Activated naive CD4-positive, alpha-beta T cell treated with anti-CD3 and anti-CD28 coated beads, Interleukin-2, amount 50 U/mL, for 72 hours (primary cell): Measurements from ENCODE around the gene ZSWIM6. TPM values are rescaled to one million over a fixed set of nuclear protein-coding genes. Genes with fewer than 3 reads are reported as not detected.

ENCODE experiments used
- ATAC-seq, 2 donors: fragments of 150-1000 bp; cut with Tn5 transposase; 2 replicates each; pipeline ENCODE4 v1.10.0; 2021; ENCODE audit warnings: mild to moderate bottlenecking in 2 of 2, moderate library complexity in 2 of 2
- DNase-seq, 2 donors: peaks; one replicate each; pipeline ENCODE4 v3.0.0; 2021 to 2022; ENCODE audit warnings: low spot score in 2 of 2
- H3K27ac Mint-ChIP-seq, 2 donors: one replicate each; pipeline ENCODE4 v1.8.0; 2022; ENCODE audit warnings: mild to moderate bottlenecking in 2 of 2, mixed read lengths in 2 of 2
- H3K36me3 Mint-ChIP-seq, 2 donors: one replicate each; pipeline ENCODE4 v1.8.0; 2022; ENCODE audit warnings: mixed read lengths in 2 of 2
- H3K9me3 Mint-ChIP-seq, 2 donors: one replicate each; pipeline ENCODE4 v1.8.0; 2022; ENCODE audit warnings: mixed read lengths in 2 of 2
- total RNA-seq, 2 donors: library from RNA; stranded (reverse); gene quantifications; one replicate each; pipeline ENCODE4 v1.2.3, GENCODE V29; 2022

Gene ZSWIM6
- total RNA-seq, 2 donors from 2014 or later: 5.3 to 6.2 TPM

DNA sequence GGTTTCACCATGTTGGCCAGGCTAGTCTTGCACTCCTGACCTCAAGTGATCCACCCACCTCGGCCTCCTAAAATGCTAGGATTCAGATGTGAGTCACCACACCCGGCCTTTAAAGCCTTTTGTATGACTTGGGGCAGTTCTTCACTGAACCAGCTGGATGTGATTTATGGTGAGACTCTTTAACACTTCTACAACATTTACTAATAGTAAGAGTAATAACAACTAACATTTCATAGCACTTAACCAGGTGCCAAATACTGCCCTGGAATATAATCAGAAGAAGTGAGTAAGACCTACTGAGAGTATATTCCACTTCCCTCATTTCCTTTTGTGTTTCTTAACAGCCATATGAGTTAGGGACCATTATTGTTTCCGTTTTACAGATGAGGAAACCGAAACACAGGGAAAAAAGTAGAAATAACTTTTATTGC lies 10.0 kb downstream of the ZSWIM6 start:
- H3K27ac Mint-ChIP-seq: peak overlapping the region in 1 of 2 donors; percentile 61
- DNase-seq: peak in 1 of 2 donors; percentile 73
- ATAC-seq: peak; percentile 66 to 98

DNA sequence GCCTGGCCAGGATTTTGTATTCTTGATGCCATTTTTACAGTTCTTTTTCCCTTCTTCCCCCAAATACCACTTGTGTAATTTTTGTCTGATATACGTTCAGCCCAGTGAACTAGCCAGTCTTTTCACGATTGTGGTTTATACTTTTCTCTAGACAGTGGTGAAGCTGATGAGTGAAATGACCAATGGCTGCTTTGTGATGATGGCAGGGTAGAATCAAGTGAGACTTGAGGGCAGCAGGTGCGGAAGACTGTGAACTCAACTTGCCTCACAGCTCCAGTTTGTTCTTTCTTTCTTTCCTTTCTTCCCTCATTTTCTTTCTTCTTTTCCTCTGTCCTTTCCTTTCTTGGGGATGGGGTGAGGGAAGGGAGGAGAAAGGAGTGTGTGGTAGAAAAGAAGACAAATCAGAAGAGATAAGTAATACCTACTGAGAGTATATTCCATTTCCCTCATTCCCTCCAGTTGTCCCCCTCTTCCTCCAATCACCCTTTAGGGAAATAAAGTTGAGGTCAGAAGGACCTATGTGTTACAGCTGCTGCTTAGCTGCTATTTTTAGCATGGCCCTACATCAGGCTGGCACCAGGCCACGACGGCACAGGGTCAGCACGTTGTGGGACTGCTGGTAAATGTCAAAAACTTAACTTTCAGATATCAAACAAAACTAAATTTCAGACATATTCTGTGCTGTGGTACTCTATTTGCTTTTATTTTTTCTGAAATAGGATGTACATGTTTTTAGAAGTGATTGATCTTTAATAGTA lies 12.3 kb downstream of the ZSWIM6 start:
- Mint-ChIP-seq H3K36me3 (peaks cover 6 to 8% of the 10 kb centered on the region in 2 donors), H3K27ac (no peak overlapping the region), H3K9me3 (peaks cover 0 to 6% of the 10 kb centered on the region in 2 donors)
- no peak for DNase-seq
- no peak for ATAC-seq

More for the DNA sequence above, 10.0 kb downstream of the ZSWIM6 start:
- Mint-ChIP-seq H3K9me3 (peaks cover 0 to 2% of the 10 kb centered on the region in 2 donors), H3K36me3 (peaks cover 2 to 4% of the 10 kb centered on the region in 2 donors)

DNA sequence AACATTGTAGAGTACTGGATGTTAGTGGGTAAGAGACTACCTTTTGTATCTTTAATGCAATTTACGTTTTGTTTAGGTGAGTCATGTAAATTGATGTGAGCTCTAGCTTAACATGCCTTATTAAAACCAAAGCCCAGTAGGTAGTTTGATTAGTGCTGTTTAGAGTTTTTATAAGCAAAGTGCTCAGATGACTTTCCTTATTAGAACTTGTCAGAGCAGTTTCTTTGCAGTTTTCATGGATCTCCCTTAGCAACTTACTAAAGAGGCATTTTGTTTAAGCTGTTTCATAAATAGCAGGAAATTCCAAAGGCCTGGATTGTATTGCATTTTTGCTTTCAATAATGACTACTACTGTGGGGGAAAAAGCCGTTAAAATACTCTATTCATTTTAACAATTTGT lies 14.5 kb downstream of the ZSWIM6 start:
- DNase-seq (no peak), ATAC-seq (no peak)
- Mint-ChIP-seq H3K9me3 (peaks cover 0 to 6% of the 10 kb centered on the region in 2 donors), H3K27ac (no peak overlapping the region), H3K36me3 (peaks cover 6 to 8% of the 10 kb centered on the region in 2 donors)

DNA sequence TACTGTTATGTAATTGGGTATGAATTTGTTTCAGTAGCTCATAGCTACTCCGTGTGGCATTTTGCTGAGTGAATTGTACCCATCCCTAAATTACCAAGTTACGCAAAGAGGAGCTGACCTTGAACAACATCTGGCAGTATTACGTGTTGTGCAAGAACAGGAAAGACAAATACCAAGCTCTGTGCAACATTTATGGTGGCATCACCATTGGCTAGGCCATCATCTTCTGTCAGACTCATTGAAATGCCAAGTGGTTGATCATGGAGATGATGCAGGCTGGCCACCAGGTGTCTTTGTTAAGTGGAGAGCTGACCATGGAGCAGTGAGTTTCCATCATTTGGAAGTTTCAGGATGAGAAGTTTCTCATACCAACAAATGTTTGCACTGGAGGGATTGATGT lies 15.0 kb downstream of the ZSWIM6 start:
- Mint-ChIP-seq H3K27ac (no peak overlapping the region), H3K9me3 (peaks cover 0 to 6% of the 10 kb centered on the region in 2 donors), H3K36me3 (peaks cover 6 to 8% of the 10 kb centered on the region in 2 donors)
- no peak for DNase-seq
- ATAC-seq: no peak

DNA sequence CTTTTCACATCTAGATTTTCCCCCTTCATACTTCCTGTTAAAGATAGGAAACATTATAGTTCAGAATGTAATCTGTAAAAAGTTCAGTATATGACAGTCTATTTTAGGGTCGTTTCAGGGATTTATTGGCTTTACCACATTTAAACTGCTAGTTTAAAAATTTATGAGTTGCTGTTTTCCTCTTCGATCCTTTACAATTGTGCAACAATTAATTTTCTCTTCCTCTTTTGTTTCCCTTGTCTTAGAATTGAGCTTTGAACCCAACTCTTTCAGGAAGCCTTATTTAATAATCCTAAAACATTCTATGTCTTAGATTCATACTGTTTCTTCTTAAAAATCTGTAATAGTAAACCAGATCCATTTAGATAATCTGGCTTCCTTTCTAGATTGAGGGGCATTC lies 16.4 kb downstream of the ZSWIM6 start:
- Mint-ChIP-seq H3K36me3 (peaks cover 6 to 8% of the 10 kb centered on the region in 2 donors), H3K27ac (no peak overlapping the region), H3K9me3 (peaks cover 0 to 6% of the 10 kb centered on the region in 2 donors)
- no peak for DNase-seq
- no peak for ATAC-seq

DNA sequence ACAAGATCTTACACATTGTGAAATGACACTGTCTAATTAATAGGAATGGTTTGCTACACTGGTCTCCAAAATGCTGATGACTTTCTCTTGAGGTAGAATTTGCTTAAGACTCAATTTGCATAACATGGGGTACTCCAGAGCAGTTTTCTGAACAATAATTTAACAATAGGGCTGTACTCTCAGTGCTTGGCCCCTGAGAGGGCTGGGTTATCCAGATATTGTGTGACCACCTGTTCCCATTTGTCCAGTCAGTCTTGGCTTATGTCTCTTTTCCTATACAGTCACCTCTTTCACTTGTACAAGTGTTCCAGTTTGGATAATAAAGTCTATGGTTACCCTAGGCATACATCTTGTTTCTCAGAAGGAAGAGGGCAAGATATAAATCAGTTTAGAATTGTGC lies 17.9 kb downstream of the ZSWIM6 start:
- no peak for DNase-seq

DNA sequence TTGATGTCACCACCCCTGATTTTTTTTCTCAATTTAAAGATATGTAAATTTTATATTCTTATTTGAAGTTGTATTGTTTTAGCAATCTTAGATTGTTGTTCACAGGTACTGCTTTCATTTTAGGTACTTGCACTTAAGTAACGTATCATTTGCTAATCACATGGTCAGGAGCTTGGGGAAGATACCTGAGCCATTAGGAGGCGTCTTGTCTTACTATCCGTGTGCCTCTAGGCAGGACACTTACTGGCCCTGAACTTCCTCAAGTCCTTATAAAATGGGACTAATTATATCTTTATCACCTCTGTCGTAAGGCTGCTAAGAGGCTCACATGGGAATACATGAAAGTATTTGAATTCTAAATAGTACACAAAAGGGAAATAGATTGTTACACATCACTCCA lies 18.5 kb downstream of the ZSWIM6 start:
- H3K27ac Mint-ChIP-seq: no peak overlapping the region
- peaks cover 6 to 8% of the 10 kb centered on the region in 2 donors for H3K36me3 Mint-ChIP-seq
- peaks cover 0 to 6% of the 10 kb centered on the region in 2 donors for H3K9me3 Mint-ChIP-seq
- DNase-seq: no peak
- ATAC-seq: no peak

More for the DNA sequence above, 17.9 kb downstream of the ZSWIM6 start:
- H3K36me3 Mint-ChIP-seq: peaks cover 6 to 8% of the 10 kb centered on the region in 2 donors
- ATAC-seq: no peak
- H3K27ac Mint-ChIP-seq: no peak overlapping the region
- peaks cover 0 to 6% of the 10 kb centered on the region in 2 donors for H3K9me3 Mint-ChIP-seq

DNA sequence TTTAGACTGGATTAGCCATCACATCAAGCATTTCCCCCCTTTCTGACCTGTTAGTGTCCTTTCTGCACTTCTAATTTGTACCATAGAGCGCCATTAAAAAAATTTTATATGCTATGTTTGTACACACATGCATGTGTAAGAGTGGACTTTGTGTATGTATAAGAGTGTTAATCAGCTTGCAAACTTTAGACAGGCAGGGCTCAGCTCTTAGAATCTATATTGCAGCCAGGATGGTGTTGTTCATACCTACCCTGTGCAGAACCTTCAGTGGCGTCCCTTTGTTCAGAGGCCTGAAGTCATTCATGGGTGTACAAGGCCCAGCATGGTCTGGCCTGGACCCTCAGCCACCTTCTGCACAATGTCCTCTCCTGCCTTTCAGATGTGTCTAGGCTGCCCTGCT lies 19.7 kb downstream of the ZSWIM6 start:
- DNase-seq: no peak
- Mint-ChIP-seq H3K36me3 (peaks cover 6 to 8% of the 10 kb centered on the region in 2 donors), H3K9me3 (peaks cover 0 to 6% of the 10 kb centered on the region in 2 donors), H3K27ac (no peak overlapping the region)
- ATAC-seq: no peak

DNA sequence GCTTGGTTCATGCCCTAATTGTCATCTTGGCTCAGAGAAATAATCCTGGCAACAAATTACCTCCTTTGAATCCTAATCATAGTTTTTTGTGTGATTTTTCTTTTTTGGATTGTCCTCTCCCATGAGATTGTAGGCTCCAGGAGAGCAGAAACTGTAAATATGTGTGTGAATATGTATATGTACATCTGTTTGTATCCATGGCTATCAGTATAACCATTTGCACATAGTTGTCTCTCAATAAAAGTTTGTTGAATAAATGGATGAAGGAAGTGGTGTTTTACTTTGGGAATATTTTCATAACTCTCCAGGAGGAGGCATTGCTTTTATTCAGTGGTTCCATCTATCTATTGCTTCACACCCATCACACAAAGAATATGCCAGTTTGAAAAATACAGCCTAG lies 20.1 kb downstream of the ZSWIM6 start:
- no peak for DNase-seq
- Mint-ChIP-seq H3K27ac (no peak overlapping the region), H3K36me3 (peaks cover 7 to 8% of the 10 kb centered on the region in 2 donors), H3K9me3 (peaks cover 3% of the 10 kb centered on the region in 2 donors)
- ATAC-seq: no peak

DNA sequence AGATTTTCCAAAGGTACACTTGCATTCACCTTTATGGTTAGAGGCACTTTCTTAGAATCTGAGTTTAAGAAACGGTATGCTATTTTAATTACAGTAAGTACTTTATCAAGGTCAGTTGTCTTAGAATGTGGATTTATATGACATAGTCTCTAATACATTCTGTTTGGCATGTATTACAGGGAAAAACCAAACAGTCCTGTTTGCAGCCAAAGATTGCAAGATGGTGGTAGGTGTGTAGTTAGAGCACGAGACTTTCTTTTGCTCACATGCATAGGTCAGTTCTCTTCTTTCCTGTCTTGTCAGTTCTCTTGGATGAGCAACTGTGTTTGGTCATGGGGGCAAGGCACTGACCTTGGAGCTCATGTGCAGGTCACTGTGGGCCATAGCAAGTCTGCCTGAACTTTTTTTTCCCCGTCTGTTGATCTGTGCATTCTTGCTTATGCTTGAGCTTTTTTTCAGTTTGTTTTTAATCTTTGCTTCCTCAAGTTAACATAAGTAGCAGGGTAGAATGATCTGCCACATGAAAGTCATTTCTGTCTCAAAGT lies 20.6 kb downstream of the ZSWIM6 start:
- Mint-ChIP-seq H3K27ac (no peak overlapping the region), H3K9me3 (peaks cover under 1 to 5% of the 10 kb centered on the region in 2 donors), H3K36me3 (peaks cover 4 to 7% of the 10 kb centered on the region in 2 donors)
- ATAC-seq: no peak
- DNase-seq: no peak

DNA sequence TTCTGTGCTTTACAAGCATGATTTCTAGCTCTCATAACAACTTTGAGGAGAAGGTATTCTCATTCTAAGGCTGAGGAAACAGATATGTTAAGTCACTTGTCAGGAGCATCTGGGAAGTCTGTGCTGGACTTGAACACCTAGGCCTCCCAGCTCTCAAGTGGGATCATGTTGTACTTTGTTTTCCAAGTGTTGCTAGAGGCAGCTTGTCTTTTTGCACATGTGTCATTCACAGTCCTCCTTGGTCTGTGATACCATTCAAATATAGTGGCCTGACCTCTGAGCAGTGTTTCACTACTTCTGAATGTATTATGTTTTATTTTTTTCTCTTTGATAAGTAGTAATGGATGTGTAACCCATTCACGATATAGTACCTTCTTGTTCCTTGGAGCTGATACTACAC lies 21.2 kb downstream of the ZSWIM6 start:
- H3K36me3 Mint-ChIP-seq: peaks cover 9 to 13% of the 10 kb centered on the region in 2 donors

DNA sequence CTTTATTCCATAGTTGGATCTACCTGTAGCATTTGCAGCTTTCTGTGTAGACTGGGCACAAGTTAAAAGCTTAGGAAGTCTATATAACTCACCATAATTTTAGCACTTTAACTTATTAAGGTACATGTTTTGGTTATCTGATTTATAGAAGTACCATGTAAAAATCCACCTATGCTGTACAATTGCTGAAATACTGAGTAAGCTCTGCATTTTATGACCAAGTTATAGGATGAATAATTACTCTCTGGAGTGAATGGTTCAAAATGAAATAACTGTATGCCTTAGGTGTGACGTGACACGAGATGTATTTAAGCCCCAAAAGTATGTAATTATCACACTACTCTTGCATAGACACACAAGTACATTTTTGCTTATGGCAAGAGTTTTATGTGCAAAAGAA lies 22.1 kb downstream of the ZSWIM6 start:
- no peak overlapping the region for H3K27ac Mint-ChIP-seq
- ATAC-seq (no peak), DNase-seq (no peak)
- peaks cover 9 to 13% of the 10 kb centered on the region in 2 donors for H3K36me3 Mint-ChIP-seq
- H3K9me3 Mint-ChIP-seq: peaks cover 5 to 9% of the 10 kb centered on the region in 2 donors

More for the DNA sequence above, 21.2 kb downstream of the ZSWIM6 start:
- H3K27ac Mint-ChIP-seq: no peak overlapping the region
- ATAC-seq (no peak), DNase-seq (no peak)
- H3K9me3 Mint-ChIP-seq: peaks cover 5% of the 10 kb centered on the region in 2 donors

DNA sequence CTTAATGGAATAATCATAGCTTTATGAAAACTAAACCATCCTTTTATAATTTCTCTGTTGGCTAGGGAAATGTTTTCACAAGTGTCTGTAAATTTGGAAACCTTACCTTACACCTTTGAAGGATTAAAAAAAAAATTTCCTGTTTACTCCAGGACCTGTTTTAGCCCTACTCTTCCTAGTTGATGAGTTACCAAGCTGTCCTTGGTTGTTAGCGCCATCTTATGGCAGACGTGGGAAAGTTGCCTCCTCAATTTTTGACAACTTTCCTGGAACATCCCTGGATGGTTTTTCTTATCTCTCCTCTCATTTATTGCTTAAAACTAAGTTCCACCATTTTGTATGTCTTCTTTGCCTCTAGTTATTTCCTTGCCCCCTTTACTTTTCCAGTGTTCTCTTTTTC lies 25.7 kb downstream of the ZSWIM6 start:
- DNase-seq: peak in 1 of 2 donors; percentile 19
- Mint-ChIP-seq H3K36me3 (peaks cover 13% of the 10 kb centered on the region in 2 donors), H3K9me3 (peaks cover 5 to 9% of the 10 kb centered on the region in 2 donors), H3K27ac (no peak overlapping the region)
- no peak for ATAC-seq

DNA sequence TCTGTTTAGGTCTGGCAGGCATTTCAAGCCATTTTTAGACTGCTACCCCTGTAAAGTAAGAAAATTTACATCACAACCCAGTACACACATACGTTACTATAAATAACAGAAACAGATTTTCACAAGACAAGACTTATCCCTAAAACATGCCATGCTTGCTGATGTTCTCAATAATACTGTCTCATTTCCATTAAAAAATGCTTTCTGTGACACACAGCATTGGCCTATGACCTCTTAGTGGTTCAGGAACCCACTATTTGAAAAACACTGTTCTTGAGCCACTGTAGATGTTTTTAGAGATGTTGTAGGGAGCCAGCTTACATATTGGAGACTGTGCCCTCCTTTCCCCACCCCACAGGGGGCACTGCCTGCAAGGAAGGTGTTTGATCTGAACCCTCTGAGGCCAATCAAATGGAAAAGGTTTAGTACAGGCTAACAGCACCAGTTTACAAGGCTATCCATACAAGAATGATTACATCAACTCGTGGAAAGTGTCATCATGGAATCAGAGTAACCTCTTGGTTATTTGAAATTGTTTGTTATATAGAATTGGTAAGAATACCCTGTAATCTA lies 30.8 kb downstream of the ZSWIM6 start:
- Mint-ChIP-seq H3K36me3 (peaks cover 4 to 8% of the 10 kb centered on the region in 2 donors), H3K9me3 (peaks cover 0 to 7% of the 10 kb centered on the region in 2 donors), H3K27ac (no peak overlapping the region)
- DNase-seq (no peak), ATAC-seq (no peak)

DNA sequence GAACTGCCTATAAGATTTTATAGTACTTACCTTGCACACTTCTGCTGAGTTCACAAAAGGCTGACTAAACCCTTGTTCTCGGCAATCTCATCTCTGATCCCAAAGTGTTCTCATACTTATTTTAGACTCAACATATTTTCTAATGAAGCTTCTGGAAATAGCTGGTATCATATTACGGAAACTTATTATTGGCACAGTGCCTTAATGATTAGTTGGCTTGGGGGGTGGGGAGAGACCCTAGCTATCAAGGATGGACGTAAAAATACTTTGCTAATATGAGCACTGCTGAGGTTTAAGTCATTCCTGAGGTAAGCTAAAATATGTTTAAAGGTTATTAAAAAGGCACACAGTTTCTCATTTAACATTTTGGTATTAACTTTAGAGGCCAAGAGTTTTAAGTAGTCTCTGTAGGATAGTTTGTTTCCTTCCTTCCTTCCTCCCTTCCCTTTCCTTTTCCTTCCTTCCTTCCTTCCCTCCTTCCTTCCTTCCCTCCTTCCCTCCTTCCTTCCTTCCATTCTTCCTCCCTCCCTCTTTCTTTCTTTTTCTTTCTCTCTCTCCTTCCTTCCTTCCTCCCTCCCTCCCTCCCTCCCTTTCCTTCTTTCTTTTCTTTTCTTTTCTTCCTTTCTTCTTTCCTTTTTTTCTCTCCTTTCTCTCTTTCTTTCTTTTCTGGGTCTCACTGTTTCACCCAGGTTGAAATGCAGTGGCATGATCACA lies 31.5 kb downstream of the ZSWIM6 start:
- DNase-seq: no peak
- peaks cover 0 to 4% of the 10 kb centered on the region in 2 donors for H3K36me3 Mint-ChIP-seq

DNA sequence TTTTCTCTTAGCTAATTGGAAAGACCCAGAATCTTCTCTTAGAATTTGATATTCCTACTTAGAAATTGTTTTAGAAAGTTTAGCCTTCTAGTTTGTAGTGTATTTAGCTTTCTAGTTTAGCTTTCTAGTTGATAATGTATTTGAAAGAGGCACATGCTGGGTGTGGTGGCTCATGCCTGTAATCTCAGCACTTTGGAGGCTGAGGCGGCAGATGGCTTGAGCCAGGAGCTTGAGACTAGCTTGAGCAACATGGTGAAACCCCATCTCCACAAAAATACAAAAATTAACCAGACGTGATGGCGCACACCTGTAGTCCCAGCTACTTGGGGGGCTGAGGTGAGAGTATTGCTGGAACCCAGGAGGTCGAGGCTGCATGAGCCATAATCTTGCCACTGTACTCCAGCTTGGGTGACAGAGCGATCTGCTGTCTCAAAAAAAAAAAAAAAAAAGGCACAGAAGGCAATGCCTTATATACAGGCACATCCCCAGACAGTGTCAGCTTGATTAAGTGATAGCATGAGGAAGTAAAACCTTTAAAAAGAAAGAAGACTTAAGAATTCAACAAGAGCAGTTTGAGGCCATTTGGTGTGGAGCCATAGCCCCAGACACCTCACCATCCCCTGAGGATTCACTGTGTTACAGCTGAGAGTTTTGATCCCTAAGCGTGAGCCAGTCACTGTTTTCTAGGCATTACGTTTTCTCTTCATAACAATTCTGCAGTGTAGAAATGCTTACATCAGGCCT lies 34.6 kb downstream of the ZSWIM6 start:
- no peak for DNase-seq
- no peak for ATAC-seq
- H3K9me3 Mint-ChIP-seq: no peaks in the 10 kb centered on the region

More for the DNA sequence above, 31.5 kb downstream of the ZSWIM6 start:
- Mint-ChIP-seq H3K27ac (no peak overlapping the region), H3K9me3 (peaks cover 0 to 5% of the 10 kb centered on the region in 2 donors)
- no peak for ATAC-seq

More for the DNA sequence above, 34.6 kb downstream of the ZSWIM6 start:
- Mint-ChIP-seq H3K27ac (peak overlapping the region in 1 of 2 donors; percentile 2), H3K36me3 (peaks cover 0 to 4% of the 10 kb centered on the region in 2 donors)
